Smooth muscle cell (in vitro differentiated cells): ENCODE data around the gene APC2. TPM values are rescaled to one million over a fixed set of nuclear protein-coding genes. Genes with fewer than 3 reads are reported as not detected.

Source experiments
- DNase-seq: peaks from one replicate; lab custom pipeline; 2025; ENCODE audit not compliant: unreplicated experiment; lab: John Stamatoyannopoulos, UW
- H2AFZ ChIP-seq: fragments of 200-600 bp; sonication (generic); 2 replicates; pipeline ENCODE4 v1.6.0; 2016; ENCODE audit warnings: antibody characterized with exemption, low read depth, mild to moderate bottlenecking
- H3F3A ChIP-seq: fragments of 200-600 bp; sonication (generic); 2 replicates; pipeline ENCODE4 v1.6.0; 2017; ENCODE audit warnings: antibody characterized with exemption, low read depth
- H3K27ac ChIP-seq: fragments of 200-600 bp; sonication (generic); 2 replicates; pipeline ENCODE4 v1.5.1; 2016; ENCODE audit warnings: low read depth, mild to moderate bottlenecking
- H3K27me3 ChIP-seq: fragments of 200-600 bp; sonication (generic); 2 replicates; pipeline ENCODE4 v1.6.1; 2016; ENCODE audit warnings: low read depth, mild to moderate bottlenecking
- H3K36me3 ChIP-seq: fragments of 200-600 bp; sonication (generic); 2 replicates; pipeline ENCODE4 v1.5.1; 2016; ENCODE audit warnings: low read depth
- H3K4me1 ChIP-seq: fragments of 200-600 bp; sonication (generic); 2 replicates; pipeline ENCODE4 v1.5.1; 2016; ENCODE audit warnings: low read depth
- H3K4me2 ChIP-seq: fragments of 200-600 bp; sonication (generic); 2 replicates; pipeline ENCODE4 v1.6.0; 2016; ENCODE audit warnings: mild to moderate bottlenecking
- H3K4me3 ChIP-seq: fragments of 200-600 bp; sonication (generic); 2 replicates; pipeline ENCODE4 v1.5.1; 2016; ENCODE audit warnings: mild to moderate bottlenecking
- H3K79me2 ChIP-seq: fragments of 200-600 bp; sonication (generic); 2 replicates; pipeline ENCODE4 v1.6.0; 2016; ENCODE audit warnings: low read depth, mild to moderate bottlenecking
- H3K9ac ChIP-seq: fragments of 200-600 bp; sonication (generic); 2 replicates; pipeline ENCODE4 v1.6.0; 2016; ENCODE audit warnings: low read depth
- H3K9me3 ChIP-seq: fragments of 200-600 bp; sonication (generic); replicated peaks from 2 replicates; pipeline ENCODE4 v1.5.1; 2016; ENCODE audit warnings: low read depth
- H4K20me1 ChIP-seq: fragments of 200-600 bp; sonication (generic); 2 replicates; pipeline ENCODE4 v1.6.0; 2016; ENCODE audit warnings: low read depth
- WGBS: methylation state at CpG from one replicate; pipeline ENCODE4 v1.1.7; 2016; ENCODE audit warnings: low lambda C conversion rate; 5-methylcytosine and 5-hydroxymethylcytosine counted together
- polyA plus RNA-seq: library from polyadenylated mRNA; unstranded; fragments of >200 nt; fragmentation: Nextera tagmentation; extraction: Ambion mirVana; gene quantifications from 2 replicates; pipeline ENCODE4 v1.2.1, GENCODE V29; 2016
- total RNA-seq: library from RNA; depleted of rRNA; stranded (reverse); fragments of >200 nt; gene quantifications from 2 replicates; pipeline ENCODE4 v1.2.3, GENCODE V29; 2014
- TF ChIP-seq, protein P1 (sequence below): fragments of 200-600 bp; sonication (generic); IDR thresholded peaks from 2 replicates; pipeline ENCODE4 v1.5.1; 2017; ENCODE audit warnings: borderline replicate concordance, mild to moderate bottlenecking, antibody characterized with exemption; ENCODE audit not compliant: insufficient read depth, poor library complexity, severe bottlenecking

Gene APC2
- total and polyA plus RNA-seq, 2 experiments from 2014 or later = 0.18 to 0.30 TPM

DNA sequence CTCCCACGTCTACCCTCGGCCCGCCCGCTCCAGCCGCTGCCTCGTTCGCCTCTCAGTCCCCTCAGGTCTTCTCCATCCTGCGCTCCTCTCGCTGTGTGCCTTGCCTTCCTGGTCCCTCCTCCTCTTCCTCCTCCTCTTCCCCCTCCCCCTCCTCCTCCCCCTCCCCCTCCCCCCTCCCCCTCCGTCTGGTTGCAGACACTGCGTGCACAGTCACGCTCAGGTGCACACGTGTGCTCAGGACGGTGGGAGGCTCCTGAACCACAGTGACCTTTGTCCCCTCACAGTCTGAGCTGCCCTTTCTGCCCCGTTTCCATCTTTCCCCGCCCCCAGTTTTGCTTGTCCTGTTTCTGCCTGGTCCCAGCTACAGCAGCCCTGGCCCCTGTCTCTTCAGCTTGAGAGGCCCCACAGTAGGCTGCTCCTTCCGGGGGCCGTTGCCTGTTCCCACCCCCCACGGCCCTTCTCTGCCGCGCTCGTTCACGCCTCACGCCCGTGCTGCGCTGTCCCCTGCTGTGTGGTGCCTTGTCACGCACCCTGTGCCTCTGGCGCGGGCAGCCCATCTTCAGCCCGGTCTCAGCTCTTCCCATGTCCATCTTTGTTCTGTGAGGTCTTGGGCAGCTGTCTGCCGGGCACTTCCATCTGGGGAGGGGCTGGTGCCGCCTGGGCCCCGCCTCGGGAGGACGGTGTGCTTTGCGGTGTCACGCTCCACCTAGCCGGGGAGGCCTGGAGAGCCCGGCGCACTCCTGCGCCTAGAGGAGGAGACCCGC lies 25.5 kb upstream of the APC2 start:
- Histone ChIP-seq H4K20me1 (peaks cover 80% of the 10 kb centered on the region), H3K27ac (no peak overlapping the region), H3K4me3 (no peak overlapping the region), H3K9ac (no peak overlapping the region), H3K4me1 (no peaks in the 10 kb centered on the region), H3K36me3 (no peaks in the 10 kb centered on the region), H3K79me2 (peaks cover 51% of the 10 kb centered on the region), H3K9me3 (no peaks in the 10 kb centered on the region), H3F3A (no peaks in the 10 kb centered on the region), H3K27me3 (no peaks in the 10 kb centered on the region), H3K4me2 (no peak overlapping the region), H2AFZ (no peak overlapping the region)
- no peak for DNase-seq
- WGBS = 97% methylated on average over 36 of the region's 42 CpGs
- TF ChIP-seq, protein P1, sequence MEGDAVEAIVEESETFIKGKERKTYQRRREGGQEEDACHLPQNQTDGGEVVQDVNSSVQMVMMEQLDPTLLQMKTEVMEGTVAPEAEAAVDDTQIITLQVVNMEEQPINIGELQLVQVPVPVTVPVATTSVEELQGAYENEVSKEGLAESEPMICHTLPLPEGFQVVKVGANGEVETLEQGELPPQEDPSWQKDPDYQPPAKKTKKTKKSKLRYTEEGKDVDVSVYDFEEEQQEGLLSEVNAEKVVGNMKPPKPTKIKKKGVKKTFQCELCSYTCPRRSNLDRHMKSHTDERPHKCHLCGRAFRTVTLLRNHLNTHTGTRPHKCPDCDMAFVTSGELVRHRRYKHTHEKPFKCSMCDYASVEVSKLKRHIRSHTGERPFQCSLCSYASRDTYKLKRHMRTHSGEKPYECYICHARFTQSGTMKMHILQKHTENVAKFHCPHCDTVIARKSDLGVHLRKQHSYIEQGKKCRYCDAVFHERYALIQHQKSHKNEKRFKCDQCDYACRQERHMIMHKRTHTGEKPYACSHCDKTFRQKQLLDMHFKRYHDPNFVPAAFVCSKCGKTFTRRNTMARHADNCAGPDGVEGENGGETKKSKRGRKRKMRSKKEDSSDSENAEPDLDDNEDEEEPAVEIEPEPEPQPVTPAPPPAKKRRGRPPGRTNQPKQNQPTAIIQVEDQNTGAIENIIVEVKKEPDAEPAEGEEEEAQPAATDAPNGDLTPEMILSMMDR = no peak

DNA sequence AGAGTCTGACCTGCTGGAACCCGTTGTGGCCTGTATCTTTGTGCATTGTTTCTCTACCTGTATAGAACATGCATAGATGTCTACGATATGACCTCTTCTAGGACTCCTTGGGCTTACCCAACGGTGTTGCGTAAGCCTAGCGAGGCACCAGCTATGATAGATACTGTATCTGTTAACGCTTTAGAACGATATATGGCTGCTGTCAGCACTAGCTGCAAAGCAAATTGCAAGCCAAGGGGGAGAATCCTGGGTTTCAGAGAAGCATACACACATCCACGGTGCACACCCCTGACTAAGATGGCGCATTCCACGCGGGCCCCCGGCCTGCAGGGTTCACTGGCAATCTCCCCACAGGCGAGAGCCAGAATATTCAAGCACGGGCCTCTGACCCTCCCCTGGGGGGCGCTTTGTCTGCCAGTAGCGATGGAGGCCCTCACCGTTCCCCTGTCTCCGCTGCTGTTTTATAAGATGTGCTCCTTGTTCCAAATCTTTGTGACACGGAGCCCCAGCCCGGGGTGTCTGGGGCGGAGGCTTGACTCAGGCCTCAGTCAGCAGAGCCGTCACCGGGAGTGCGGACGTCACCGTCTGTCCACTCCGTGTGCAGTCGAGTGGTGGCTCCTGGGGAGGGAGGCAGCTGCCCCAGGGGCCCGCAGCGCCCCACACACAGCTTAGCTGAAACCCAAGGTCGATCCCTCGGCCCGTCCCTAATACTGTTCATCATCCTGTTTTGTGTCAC lies 24.7 kb upstream of the APC2 start:
- no peak overlapping the region for H3K9ac ChIP-seq
- H4K20me1 ChIP-seq = peaks cover 86% of the 10 kb centered on the region
- no peak overlapping the region for H3K4me2 ChIP-seq
- WGBS = 94% methylated on average over 30 of the region's 33 CpGs
- H3K79me2 ChIP-seq = peaks cover 48% of the 10 kb centered on the region
- TF ChIP-seq, protein P1 = no peak
- H3K4me3 ChIP-seq = no peak overlapping the region
- DNase-seq = no peak
- no peaks in the 10 kb centered on the region for H3K36me3 ChIP-seq
- H3K27ac ChIP-seq = no peak overlapping the region
- H3K4me1 ChIP-seq = no peaks in the 10 kb centered on the region
- no peaks in the 10 kb centered on the region for H3K27me3 ChIP-seq
- no peaks in the 10 kb centered on the region for H3F3A ChIP-seq
- H3K9me3 ChIP-seq = no peaks in the 10 kb centered on the region
- no peak overlapping the region for H2AFZ ChIP-seq

DNA sequence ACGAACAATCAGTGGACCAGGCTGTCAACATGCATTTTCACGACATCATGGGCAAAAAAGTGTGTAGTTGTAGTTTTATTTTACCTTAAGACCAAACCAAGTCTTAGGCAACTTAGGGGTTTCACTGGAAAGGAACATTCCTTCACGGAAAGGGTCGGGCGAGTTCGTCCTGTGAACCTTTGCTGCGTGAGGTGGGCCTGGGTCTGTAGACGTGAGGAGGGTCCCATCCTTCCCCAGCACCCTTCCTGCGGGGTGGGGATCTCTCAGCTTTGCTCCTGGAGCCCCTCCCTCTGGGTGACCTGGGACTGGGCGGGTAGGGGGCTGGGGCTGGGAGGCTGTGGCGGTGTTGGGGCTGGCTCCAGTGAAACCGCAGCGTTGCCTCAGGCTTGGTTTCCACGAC lies 24.0 kb upstream of the APC2 start:
- H3K27ac ChIP-seq = no peak overlapping the region

More for the DNA sequence above, 24.0 kb upstream of the APC2 start:
- Histone ChIP-seq H3K27me3 (no peaks in the 10 kb centered on the region), H3K4me1 (no peaks in the 10 kb centered on the region), H4K20me1 (peaks cover 86% of the 10 kb centered on the region), H3K4me2 (no peak overlapping the region), H3K9me3 (no peaks in the 10 kb centered on the region), H3K36me3 (no peaks in the 10 kb centered on the region), H3F3A (no peaks in the 10 kb centered on the region), H3K4me3 (no peak overlapping the region), H3K9ac (no peak overlapping the region), H3K79me2 (peaks cover 48% of the 10 kb centered on the region), H2AFZ (no peak overlapping the region)
- no peak for DNase-seq
- WGBS = 82% methylated on average over 14 of the region's 14 CpGs
- TF ChIP-seq, protein P1 = no peak
